Spleen (tissue), 11 donors: ENCODE results near the gene SEC14L1. TPM values are rescaled to one million over a fixed set of nuclear protein-coding genes. Genes with fewer than 3 reads are reported as not detected.

Source experiments
- DNase-seq: peaks from one replicate; pipeline ENCODE4 v3.0.0-alpha.2; 2020
- H3K27ac ChIP-seq, 8 donors: fragments of 200-600 bp; sonication (generic) in 7 of 8; 1 replicate in 4 of 8; 2 replicates in 4 of 8; pipeline versions ENCODE4 v1.5.0 to v1.8.0; 2016 to 2021; ENCODE audit warnings: inconsistent platforms in 4 of 8, mild to moderate bottlenecking in 4 of 8, moderate library complexity in 1 of 8
- H3K27me3 ChIP-seq, 7 donors: fragments of 200-600 bp; sonication (generic) in 6 of 7; replicated peaks in 1 of 7; 1 replicate in 4 of 7; 2 replicates in 3 of 7; pipeline versions ENCODE4 v1.5.0 to v1.8.0; 2016 to 2021; ENCODE audit warnings: inconsistent platforms in 3 of 7, mild to moderate bottlenecking in 1 of 7
- H3K36me3 ChIP-seq, 6 donors: fragments of 200-600 bp; sonication (generic) in 5 of 6; 1 replicate in 4 of 6; 2 replicates in 2 of 6; pipeline versions ENCODE4 v1.5.0 to v1.8.0; 2016 to 2021; ENCODE audit warnings: inconsistent platforms in 2 of 6
- H3K4me1 ChIP-seq, 6 donors: fragments of 200-600 bp; sonication (generic) in 5 of 6; 1 replicate in 3 of 6; 2 replicates in 3 of 6; pipeline versions ENCODE4 v1.5.0 to v1.8.0; 2016 to 2021; ENCODE audit warnings: inconsistent platforms in 3 of 6
- H3K4me3 ChIP-seq, 8 donors: fragments of 200-600 bp; sonication (generic) in 7 of 8; 1 replicate in 4 of 8; 2 replicates in 4 of 8; pipeline versions ENCODE4 v1.5.0 to v1.8.0; 2016 to 2021; ENCODE audit warnings: inconsistent platforms in 4 of 8, mild to moderate bottlenecking in 4 of 8, moderate library complexity in 2 of 8
- H3K9me3 ChIP-seq, 8 donors: fragments of 200-600 bp; sonication (generic) in 7 of 8; 1 replicate in 4 of 8; 2 replicates in 4 of 8; pipeline versions ENCODE4 v1.5.0 to v1.8.0; 2016 to 2021; ENCODE audit warnings: inconsistent platforms in 4 of 8
- CTCF ChIP-seq, 11 experiments: fragments of 200-600 bp in 7 of 11; fragments of 450-650 bp in 4 of 11; sonication (generic) in 4 of 11; IDR thresholded peaks in 8 of 11; conservative IDR thresholded peaks in 3 of 11; 1 replicate in 7 of 11; 2 replicates in 4 of 11; pipeline versions ENCODE4 v1.4.0 to v1.8.0; 2016 to 2021; ENCODE audit warnings: antibody characterized with exemption in 11 of 11, inconsistent platforms in 4 of 11, mild to moderate bottlenecking in 1 of 11
- POLR2A ChIP-seq, 3 donors: fragments of 450-650 bp; IDR thresholded peaks; one replicate each; pipeline ENCODE4 v1.5.1; 2017; ENCODE audit warnings: antibody characterized with exemption in 3 of 3, mild to moderate bottlenecking in 1 of 3
- POLR2AphosphoS5 ChIP-seq, 3 donors: sonication (generic); formaldehyde crosslinking; IDR thresholded peaks; one replicate each; pipeline ENCODE4 v1.5.1; 2017; ENCODE audit warnings: antibody characterized with exemption in 3 of 3
- WGBS, 5 donors: extraction: QIAGEN DNeasy Blood & Tissue Kit in 3 of 5; methylation state at CpG; one replicate each; pipeline versions ENCODE4 v1.1.5 to v1.1.7; 2013 to 2018; 5-methylcytosine and 5-hydroxymethylcytosine counted together
- intact Hi-C: fragments of 100-400 bp; cut with DNase I; formaldehyde crosslinking; loops from one replicate; pipeline ENCODE4 v1.15.0; 2023; ENCODE audit warnings: low total_unique reads
- polyA plus RNA-seq, 3 donors: library from polyadenylated mRNA; stranded (reverse); fragments of 200-250 nt; gene quantifications; one replicate each; pipeline ENCODE4 v1.2.1, GENCODE V29; 2013
- total RNA-seq, 7 donors: library from RNA; depleted of rRNA in 3 of 7; stranded (reverse); fragments of >200 nt in 3 of 7; fragmentation: NEBNext Ultra II Directional in 4 of 7; extraction: Animal tissue kit (Norgen Biotek cat#: 25700) in 4 of 7; gene quantifications; one replicate each; pipeline versions ENCODE4 v1.1.0 to v1.2.1, GENCODE V29; 2016 to 2021
- donor health status: healthy with polysubstance abuse.
- donor health status: DM: no; HTN: no; CAD: no; lungs with moderate emphysema.
- donor health status: DM: no; HTN: no; CAD: no.
- donor health status: Bipolar disorder and iron deficiency.
- donor health status: healthy.
- donor health status: DM: no; HTN: no; CAD: no.
- donor health status: DM: yes; HTN: yes; CAD: no.

SEC14L1 gene
- total and polyA plus RNA-seq, 10 donors = 14.5 to 202 (median 169) TPM

GRCh38 chr17:77105706-77106105 lies 35.1 kb upstream of the SEC14L1 start:
- WGBS, 5 donors = 82 to 91% (median 84%) methylated on average over 3 of the region's 3 CpGs

GRCh38 chr17:77106874-77107358 lies 33.9 kb upstream of the SEC14L1 start:
- intact Hi-C loops = no loop called here
- Histone ChIP-seq H3K36me3 (no peaks in the 10 kb centered on the region), H3K27ac (peak overlapping the region in 6 of 8 donors; percentile 41 to 90 (median 72)), H3K9me3 (no peaks in the 10 kb centered on the region), H3K4me3 (peak overlapping the region in 3 of 8 donors; percentile 1 to 51 (median 24)), H3K27me3 (no peaks in the 10 kb centered on the region), H3K4me1 (peaks cover 22 to 65% (median 48%) of the 10 kb centered on the region in 6 donors)
- TF ChIP-seq POLR2AphosphoS5 (IDR thresholded peaks at IDR 0.05) (no peak), CTCF (IDR thresholded peaks at IDR 0.05 in 8 of 11, conservative IDR thresholded peaks at IDR 0.05 in 3 of 11) (peak in 5 of 11 experiments; percentile 17 to 33 (median 28))
- no peak for DNase-seq
- WGBS, 5 donors = 49 to 63% (median 60%) methylated on average over 8 of the region's 8 CpGs

More at GRCh38 chr17:77105706-77106105, 35.1 kb upstream of the SEC14L1 start:
- intact Hi-C loops = no loop called here
- TF ChIP-seq POLR2A (IDR thresholded peaks at IDR 0.05) (no peak), POLR2AphosphoS5 (IDR thresholded peaks at IDR 0.05) (no peak)
- no peak for DNase-seq
- Histone ChIP-seq H3K27ac (peak overlapping the region in 3 of 8 donors; percentile 7 to 76 (median 9)), H3K9me3 (no peaks in the 10 kb centered on the region), H3K4me3 (no peak overlapping the region), H3K36me3 (peaks cover 0 to 4% (median 0%) of the 10 kb centered on the region in 6 donors), H3K27me3 (no peaks in the 10 kb centered on the region), H3K4me1 (peaks cover 22 to 53% (median 39%) of the 10 kb centered on the region in 6 donors)

- TF ChIP-seq CTCF (IDR thresholded peaks at IDR 0.05 in 8 of 11, conservative IDR thresholded peaks at IDR 0.05 in 3 of 11) (no peak), POLR2AphosphoS5 (IDR thresholded peaks at IDR 0.05) (no peak), POLR2A (IDR thresholded peaks at IDR 0.05) (no peak)
- DNase-seq = no peak
- H3K4me3 ChIP-seq = peak overlapping the region in 3 of 8 donors; percentile 1 to 51 (median 24)
- H3K27ac ChIP-seq = peak overlapping the region in 7 of 8 donors; percentile 25 to 90 (median 75)
- H3K4me1 ChIP-seq = peaks cover 22 to 68% (median 51%) of the 10 kb centered on the region in 6 donors
- H3K36me3 ChIP-seq = no peaks in the 10 kb centered on the region
- WGBS, 5 donors = 66 to 84% (median 76%) methylated on average over 23 of the region's 23 CpGs
- no peaks in the 10 kb centered on the region for H3K9me3 ChIP-seq
- intact Hi-C loops = no loop called here
- no peaks in the 10 kb centered on the region for H3K27me3 ChIP-seq
Measured at GRCh38 chr17:77107506-77108433, 33.0 kb upstream of the SEC14L1 start.

- peaks cover 22 to 78% (median 54%) of the 10 kb centered on the region in 6 donors for H3K4me1 ChIP-seq
- no peaks in the 10 kb centered on the region for H3K9me3 ChIP-seq
- no peak overlapping the region for H3K4me3 ChIP-seq
- no peak for TF ChIP-seq POLR2A (IDR thresholded peaks at IDR 0.05)
- TF ChIP-seq POLR2AphosphoS5 (IDR thresholded peaks at IDR 0.05) = no peak
- TF ChIP-seq CTCF (IDR thresholded peaks at IDR 0.05 in 8 of 11, conservative IDR thresholded peaks at IDR 0.05 in 3 of 11) = no peak
- 55 to 69% (median 61%) methylated on average over 6 of the region's 6 CpGs for WGBS, 5 donors
- H3K27ac ChIP-seq = peak overlapping the region; percentile 35 to 90 (median 72)
- DNase-seq = no peak
- no peaks in the 10 kb centered on the region for H3K36me3 ChIP-seq
- intact Hi-C loops = no loop called here
- no peaks in the 10 kb centered on the region for H3K27me3 ChIP-seq
Measured at GRCh38 chr17:77109159-77109759, 31.5 kb upstream of the SEC14L1 start.
